GM06990 (cell line): ENCODE data around the gene GAL.

Experiments used
- DNase-seq: peaks from one replicate; pipeline ENCODE4 v3.0.0-alpha.2; 2011; ENCODE audit not compliant: insufficient read length; ENCODE audit errors: extremely low read depth
- H3K27me3 ChIP-seq: replicated peaks from 2 replicates; pipeline ENCODE4 v1.6.0; 2011; ENCODE audit warnings: low read length; ENCODE audit not compliant: control insufficient read depth, insufficient read depth
- H3K36me3 ChIP-seq: 2 replicates; pipeline ENCODE4 v1.5.1; 2011; ENCODE audit warnings: low read length; ENCODE audit not compliant: control insufficient read depth, insufficient read depth
- H3K4me3 ChIP-seq: replicated peaks from 2 replicates; pipeline ENCODE4 v1.5.1; 2011; ENCODE audit warnings: low read depth, mild to moderate bottlenecking, control low read depth, low read length
- CTCF ChIP-seq: IDR thresholded peaks from 2 replicates; pipeline ENCODE4 v1.5.1; 2011; ENCODE audit warnings: low read length, control low read depth, mild to moderate bottlenecking, inconsistent platforms; ENCODE audit not compliant: insufficient read depth, poor library complexity, severe bottlenecking

Gene GAL

GRCh38 chr11:68657021-68657780 lies 27.1 kb upstream of the GAL start:
- H3K36me3 ChIP-seq, result no peaks in the 10 kb centered on the region
- no peak for TF ChIP-seq CTCF
- H3K4me3 ChIP-seq, result no peak overlapping the region
- no peak for DNase-seq
- H3K27me3 ChIP-seq, result peaks cover 3% of the 10 kb centered on the region

- no peak for TF ChIP-seq CTCF
- Histone ChIP-seq H3K27me3 (peaks cover 3% of the 10 kb centered on the region), H3K36me3 (no peaks in the 10 kb centered on the region), H3K4me3 (no peak overlapping the region)
- no peak for DNase-seq
These were observed 26.2 kb upstream of the GAL start for GRCh38 chr11:68658097-68658496.

- no peak overlapping the region for H3K4me3 ChIP-seq
- H3K27me3 ChIP-seq, result peaks cover 3% of the 10 kb centered on the region
- no peak for DNase-seq
- TF ChIP-seq CTCF, result no peak
- H3K36me3 ChIP-seq, result no peaks in the 10 kb centered on the region
These were observed 25.7 kb upstream of the GAL start for GRCh38 chr11:68658661-68659060.

- TF ChIP-seq CTCF, result no peak
- no peak overlapping the region for H3K4me3 ChIP-seq
- no peaks in the 10 kb centered on the region for H3K36me3 ChIP-seq
- peaks cover 3% of the 10 kb centered on the region for H3K27me3 ChIP-seq
- DNase-seq, result no peak
These were observed 25.0 kb upstream of the GAL start for GRCh38 chr11:68659158-68659921.

- H3K27me3 ChIP-seq, result peaks cover 3% of the 10 kb centered on the region
These were observed 24.1 kb upstream of the GAL start for GRCh38 chr11:68660066-68660810.

More at GRCh38 chr11:68660066-68660810, 24.1 kb upstream of the GAL start:
- Histone ChIP-seq H3K36me3 (no peaks in the 10 kb centered on the region), H3K4me3 (no peak overlapping the region)
- DNase-seq, result no peak
- TF ChIP-seq CTCF, result no peak
